Loucy (cell line): Measurements from ENCODE around the gene SDK1.

Experiments used
- EZH2phosphoT487 ChIP-seq: fragments of 200-600 bp; IDR thresholded peaks from 2 replicates; pipeline ENCODE4 v1.6.1; 2018; ENCODE audit warnings: antibody characterized with exemption, mild to moderate bottlenecking, moderate library complexity, borderline replicate concordance
- TF ChIP-seq, protein P1 (sequence below): fragments of 200-600 bp; sonication (generic); conservative IDR thresholded peaks from 2 replicates; pipeline ENCODE4 v1.5.1; 2014; ENCODE audit warnings: mild to moderate bottlenecking, antibody characterized with exemption, low read length

DNA sequence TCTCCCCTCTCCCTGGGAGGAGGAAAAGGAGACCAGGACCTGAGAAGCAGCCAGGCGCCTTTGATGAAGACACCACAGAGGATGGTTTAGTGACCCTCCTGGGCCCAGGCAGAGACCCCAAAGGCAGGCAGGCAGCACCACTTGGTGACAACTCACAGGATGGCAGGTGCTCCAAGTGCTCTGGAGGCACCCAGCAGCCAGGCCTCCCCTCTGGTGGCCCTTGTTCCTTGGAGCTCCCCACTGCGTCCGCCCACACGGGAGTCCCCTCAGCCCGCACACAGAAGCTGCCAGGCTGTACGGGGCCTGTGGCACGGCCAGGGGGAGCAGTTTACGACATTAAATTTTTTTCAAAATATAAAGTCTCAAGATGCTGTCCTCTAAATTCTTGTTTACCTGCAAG is 773.9 kb downstream of the SDK1 start:
- TF ChIP-seq, protein P1, sequence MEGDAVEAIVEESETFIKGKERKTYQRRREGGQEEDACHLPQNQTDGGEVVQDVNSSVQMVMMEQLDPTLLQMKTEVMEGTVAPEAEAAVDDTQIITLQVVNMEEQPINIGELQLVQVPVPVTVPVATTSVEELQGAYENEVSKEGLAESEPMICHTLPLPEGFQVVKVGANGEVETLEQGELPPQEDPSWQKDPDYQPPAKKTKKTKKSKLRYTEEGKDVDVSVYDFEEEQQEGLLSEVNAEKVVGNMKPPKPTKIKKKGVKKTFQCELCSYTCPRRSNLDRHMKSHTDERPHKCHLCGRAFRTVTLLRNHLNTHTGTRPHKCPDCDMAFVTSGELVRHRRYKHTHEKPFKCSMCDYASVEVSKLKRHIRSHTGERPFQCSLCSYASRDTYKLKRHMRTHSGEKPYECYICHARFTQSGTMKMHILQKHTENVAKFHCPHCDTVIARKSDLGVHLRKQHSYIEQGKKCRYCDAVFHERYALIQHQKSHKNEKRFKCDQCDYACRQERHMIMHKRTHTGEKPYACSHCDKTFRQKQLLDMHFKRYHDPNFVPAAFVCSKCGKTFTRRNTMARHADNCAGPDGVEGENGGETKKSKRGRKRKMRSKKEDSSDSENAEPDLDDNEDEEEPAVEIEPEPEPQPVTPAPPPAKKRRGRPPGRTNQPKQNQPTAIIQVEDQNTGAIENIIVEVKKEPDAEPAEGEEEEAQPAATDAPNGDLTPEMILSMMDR: no peak
- TF ChIP-seq EZH2phosphoT487: no peak
